PC-9 (cell line): ENCODE data around the gene MDH2. TPM values are rescaled to one million over a fixed set of nuclear protein-coding genes. Genes with fewer than 3 reads are reported as not detected.
"Not testable (repeated sequence)": the region's sequence is repeated elsewhere in the genome, so short reads cannot be mapped to it uniquely, and the experiment has no call there.

Experiments
- BruUV-seq: library from RNA; stranded (reverse); fragments of 400-500 nt; replicated peaks from 2 replicates; lab custom pipeline; 2021; lab: Mats Ljungman, UMichigan
- CTCF ChIA-PET: fragments of 300-600 bp; sonication (Branson Sonifier 250); formaldehyde crosslinking; loops from one replicate; lab custom pipeline; 2022; ENCODE audit warnings: antibody characterized with exemption; lab: Charles Lee
- POLR2A ChIA-PET: fragments of 300-600 bp; sonication (Branson Sonifier 250); formaldehyde crosslinking; loops from one replicate; lab custom pipeline; 2022; ENCODE audit warnings: antibody characterized with exemption; ENCODE audit not compliant: unreplicated experiment; lab: Charles Lee
- DNase-seq, 2 experiments: peaks; one replicate each; pipeline versions ENCODE4 v3.0.0 to v3.0.0-alpha.2; 2015 to 2022; ENCODE audit warnings: mixed read lengths in 1 of 2
- H2AFZ ChIP-seq: fragments of 200-600 bp; sonication (generic); 2 replicates; pipeline ENCODE4 v1.8.1; 2017; ENCODE audit warnings: antibody characterized with exemption
- H3F3A ChIP-seq: fragments of 200-600 bp; sonication (generic); 2 replicates; pipeline ENCODE4 v1.8.1; 2017; ENCODE audit warnings: antibody characterized with exemption, mild to moderate bottlenecking, low read depth; ENCODE audit not compliant: insufficient read depth
- H3K27ac ChIP-seq: fragments of 200-600 bp; sonication (generic); 2 replicates; pipeline ENCODE4 v1.6.1; 2016; ENCODE audit warnings: mixed run types
- H3K27me3 ChIP-seq: fragments of 200-600 bp; sonication (generic); 2 replicates; pipeline ENCODE4 v1.6.1; 2016; ENCODE audit warnings: low read depth, mixed run types; ENCODE audit not compliant: insufficient read depth
- H3K36me3 ChIP-seq: fragments of 200-600 bp; sonication (generic); 2 replicates; pipeline ENCODE4 v1.6.1; 2016; ENCODE audit warnings: low read depth, mixed run types
- H3K4me1 ChIP-seq: fragments of 200-600 bp; sonication (generic); replicated peaks from 2 replicates; pipeline ENCODE4 v1.6.1; 2016; ENCODE audit warnings: mixed run types; ENCODE audit not compliant: insufficient read depth
- H3K4me2 ChIP-seq: fragments of 200-600 bp; sonication (generic); 2 replicates; pipeline ENCODE4 v1.6.1; 2017; ENCODE audit warnings: mixed run types
- H3K4me3 ChIP-seq: fragments of 200-600 bp; sonication (generic); 2 replicates; pipeline ENCODE4 v1.6.1; 2016; ENCODE audit warnings: mixed run types
- H3K79me2 ChIP-seq: fragments of 200-600 bp; sonication (generic); 2 replicates; pipeline ENCODE4 v1.6.1; 2017; ENCODE audit warnings: low read depth, mixed run types
- H3K9me2 ChIP-seq: fragments of 200-600 bp; sonication (generic); 2 replicates; pipeline ENCODE4 v1.8.1; 2017; ENCODE audit warnings: mild to moderate bottlenecking; ENCODE audit not compliant: insufficient read depth
- H3K9me3 ChIP-seq: fragments of 200-600 bp; sonication (generic); 2 replicates; pipeline ENCODE4 v1.8.1; 2016; ENCODE audit warnings: low read depth; ENCODE audit not compliant: insufficient read depth
- H4K20me1 ChIP-seq: fragments of 200-600 bp; sonication (generic); 2 replicates; pipeline ENCODE4 v1.8.1; 2017; ENCODE audit not compliant: insufficient read depth
- CTCF ChIP-seq: fragments of 200-600 bp; sonication (generic); conservative IDR thresholded peaks from 2 replicates; pipeline ENCODE4 v1.6.1; 2017; ENCODE audit warnings: mixed run types, antibody characterized with exemption, mild to moderate bottlenecking, moderate library complexity
- EZH2 ChIP-seq: fragments of 200-600 bp; sonication (generic); IDR thresholded peaks from 2 replicates; pipeline ENCODE4 v1.8.0; 2017; ENCODE audit warnings: antibody characterized with exemption, low read depth
- intact Hi-C: fragments of 100-400 bp; cut with micrococcal nuclease; formaldehyde crosslinking; loops from one replicate; pipeline ENCODE4 v1.10.0; 2022; ENCODE audit not compliant: unreplicated experiment
- total RNA-seq: library from RNA; stranded (reverse); gene quantifications from 2 replicates; pipeline ENCODE4 v1.2.3, GENCODE V29; 2021

MDH2 gene
- total RNA-seq, 1 experiment from 2014 or later: 328 TPM

DNA sequence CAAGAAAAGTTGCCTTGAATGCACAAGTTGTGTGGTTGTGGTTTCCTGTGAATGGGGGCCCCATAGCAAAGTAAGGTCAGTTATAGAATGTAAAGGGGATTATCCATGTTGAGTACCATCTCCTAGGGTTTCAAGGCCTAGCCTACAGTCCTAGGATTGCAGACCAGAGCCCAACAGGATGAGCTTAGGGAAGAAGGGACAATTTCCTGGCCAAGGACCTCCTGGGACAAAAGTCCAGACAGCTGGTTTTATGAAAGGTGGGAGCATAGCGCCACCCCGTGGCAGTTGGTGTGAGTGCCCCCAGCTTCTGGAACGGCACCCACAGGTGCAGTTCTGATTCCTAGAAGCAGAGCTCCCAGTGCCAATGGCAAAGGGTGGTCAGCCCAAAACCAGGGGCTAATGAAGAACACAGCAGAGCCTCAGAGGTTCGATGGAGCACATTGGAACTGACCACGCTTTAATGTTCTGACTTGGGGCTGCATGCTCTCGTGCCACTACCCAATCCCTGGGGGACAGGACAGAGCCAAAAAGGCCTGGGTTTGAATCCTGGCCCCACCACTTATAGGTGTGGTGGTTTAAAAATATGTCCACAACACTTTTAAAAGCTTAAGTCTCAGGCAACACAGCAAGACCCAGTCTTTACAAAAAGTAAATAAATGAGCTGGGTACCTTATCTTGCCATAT is 27.7 kb upstream of the MDH2 start:
- ChIA-PET POLR2A (interaction anchor here (0.6 kb wide), 2 partner anchors 76 to 271 kb away, joined by 3 to 4 read pairs; no protein-coding TSS in a partner anchor), CTCF (interaction anchor here (0.5 to 2.9 kb wide), 9 partner anchors 23 to 936 kb away, joined by 3 to 17 read pairs (median 4); partner anchors contain the start of genes MDH2 and STYXL1)
- H3K27ac ChIP-seq: no peak overlapping the region
- H3K36me3 ChIP-seq: 0 out of 2 replicates have a peak, but pooled peaks cover 3% of the 10 kb centered on the region
- no peaks in the 10 kb centered on the region for H3K4me1 ChIP-seq
- no peaks in the 10 kb centered on the region for H3K79me2 ChIP-seq
- H3K27me3 ChIP-seq: no peaks in the 10 kb centered on the region
- TF ChIP-seq CTCF (peak; percentile 88), EZH2 (no peak)
- DNase-seq: peak; percentile 51 to 78
- no peaks in the 10 kb centered on the region for H4K20me1 ChIP-seq
- H2AFZ ChIP-seq: no peak overlapping the region
- BruUV-seq: no TSS peak
- no peak overlapping the region for H3K4me2 ChIP-seq
- H3K9me2 ChIP-seq: no peaks in the 10 kb centered on the region
- peaks cover 4% of the 10 kb centered on the region; the same call in 1 of the 2 replicates for H3F3A ChIP-seq
- intact Hi-C loops: loop anchor here (1.0 kb wide), 1 partner anchor 154 kb away; no protein-coding TSS in a partner anchor
- no peak overlapping the region for H3K4me3 ChIP-seq
- no peaks in the 10 kb centered on the region for H3K9me3 ChIP-seq

GRCh38 chr7:76022026-76022780 is 25.7 kb upstream of the MDH2 start:
- H3K9me2 ChIP-seq: no peaks in the 10 kb centered on the region
- no peaks in the 10 kb centered on the region for H3K4me1 ChIP-seq
- H4K20me1 ChIP-seq: no peaks in the 10 kb centered on the region
- no peaks in the 10 kb centered on the region for H3K9me3 ChIP-seq
- H3K4me2 ChIP-seq: no peak overlapping the region
- BruUV-seq: no TSS peak
- no peak overlapping the region for H2AFZ ChIP-seq
- no peak for DNase-seq
- intact Hi-C loops: no loop called here
- no peaks in the 10 kb centered on the region for H3K27me3 ChIP-seq
- peaks cover 2% of the 10 kb centered on the region; the same call in 1 of the 2 replicates for H3F3A ChIP-seq
- H3K27ac ChIP-seq: no peak overlapping the region
- ChIA-PET POLR2A (no interaction called here), CTCF (interaction anchor here (0.6 to 2.9 kb wide), 2 partner anchors 156 to 292 kb away, joined by 3 to 17 read pairs; no protein-coding TSS in a partner anchor)
- no peaks in the 10 kb centered on the region for H3K36me3 ChIP-seq
- H3K79me2 ChIP-seq: no peaks in the 10 kb centered on the region
- no peak overlapping the region for H3K4me3 ChIP-seq
- TF ChIP-seq EZH2 (no peak), CTCF (no peak)

DNA sequence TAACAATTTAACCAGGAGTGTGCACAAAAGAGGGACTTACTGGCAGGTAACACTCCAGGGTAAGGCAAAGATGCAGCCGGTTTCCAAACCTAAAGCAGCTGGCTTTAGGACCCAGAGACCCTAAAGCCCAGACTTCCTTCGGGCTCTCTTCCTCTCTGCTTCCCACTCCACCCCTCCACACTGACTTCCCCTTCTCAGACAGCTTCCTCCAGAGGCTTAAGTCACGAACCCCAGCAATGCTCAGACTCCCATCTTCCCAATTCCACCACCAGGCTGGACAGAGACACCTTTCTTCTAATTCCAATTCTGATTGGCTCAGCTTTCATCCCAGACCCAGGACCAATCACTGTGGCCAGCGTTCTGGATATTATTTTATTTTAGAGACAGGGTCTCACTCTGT is 24.9 kb upstream of the MDH2 start:
- no peak overlapping the region for H3K4me3 ChIP-seq
- no peaks in the 10 kb centered on the region for H3K9me2 ChIP-seq
- no TSS peak for BruUV-seq
- no peak overlapping the region for H2AFZ ChIP-seq
- H3K4me1 ChIP-seq: no peaks in the 10 kb centered on the region
- no peaks in the 10 kb centered on the region for H4K20me1 ChIP-seq
- no peaks in the 10 kb centered on the region for H3K36me3 ChIP-seq
- no peaks in the 10 kb centered on the region for H3K9me3 ChIP-seq
- TF ChIP-seq EZH2 (no peak), CTCF (no peak)
- no peaks in the 10 kb centered on the region; the same call in 1 of the 2 replicates for H3F3A ChIP-seq
- no peaks in the 10 kb centered on the region for H3K27me3 ChIP-seq
- intact Hi-C loops: no loop called here
- H3K4me2 ChIP-seq: no peak overlapping the region
- POLR2A ChIA-PET: interaction anchor here (0.7 kb wide), 1 partner anchor 16 kb away, joined by 6 read pairs; no protein-coding TSS in a partner anchor
- CTCF ChIA-PET: no interaction called here
- no peaks in the 10 kb centered on the region for H3K79me2 ChIP-seq
- no peak for DNase-seq
- H3K27ac ChIP-seq: no peak overlapping the region

DNA sequence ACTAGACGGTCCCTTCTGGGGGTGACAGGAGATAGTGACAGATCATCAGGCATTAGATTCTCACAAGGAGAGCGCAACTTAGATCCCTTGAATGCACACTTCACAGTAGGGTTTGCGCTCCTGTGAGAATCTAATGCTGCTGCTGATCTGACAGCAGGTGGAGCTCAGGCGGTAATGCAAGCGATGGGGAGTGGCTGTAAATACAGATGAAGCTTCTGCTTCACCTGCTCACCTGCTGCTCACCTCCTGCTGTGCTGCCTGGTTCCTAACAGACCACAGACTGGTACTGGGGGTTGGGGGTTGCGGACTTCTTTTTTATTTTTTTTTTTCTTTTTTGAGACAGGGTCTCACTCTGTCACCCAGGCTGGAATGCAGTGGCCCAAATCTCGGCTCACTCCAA is 18.2 kb upstream of the MDH2 start:
- H3K79me2 ChIP-seq, H3K4me3 ChIP-seq, H3K27ac ChIP-seq, CTCF ChIA-PET, H3F3A ChIP-seq, H3K36me3 ChIP-seq, H3K4me1 ChIP-seq, BruUV-seq, H2AFZ ChIP-seq, H3K4me2 ChIP-seq, DNase-seq, H4K20me1 ChIP-seq, H3K27me3 ChIP-seq, intact Hi-C loops, H3K9me2 ChIP-seq, H3K9me3 ChIP-seq: not testable (repeated sequence)
- POLR2A ChIA-PET: interaction anchor here (0.7 kb wide), 1 partner anchor 92 kb away, joined by 19 read pairs; no protein-coding TSS in a partner anchor
